Natural killer cell (primary cell): ENCODE data around the gene SPATA20. TPM values are rescaled to one million over a fixed set of nuclear protein-coding genes. Genes with fewer than 3 reads are reported as not detected.

Experiments
- ATAC-seq, 3 donors: fragments of 150-1000 bp in 2 of 3; fragments of 200-7000 bp in 1 of 3; cut with Tn5 transposase; 1 replicate in 1 of 3; 2 replicates in 2 of 3; pipeline ENCODE4 v1.10.0; 2021; ENCODE audit warnings: mild to moderate bottlenecking in 2 of 3, moderate library complexity in 2 of 3
- DNase-seq, 2 donors: peaks; one replicate each; pipeline versions ENCODE4 v3.0.0 to v3.0.0-alpha.2; 2013 to 2021; ENCODE audit warnings: mixed read lengths in 1 of 2
- H3K27ac ChIP-seq: one replicate; pipeline ENCODE4 v1.5.1; 2013; ENCODE audit warnings: mild to moderate bottlenecking, low read length
- H3K27me3 ChIP-seq: one replicate; pipeline ENCODE4 v1.6.1; 2013; ENCODE audit warnings: low read length; ENCODE audit not compliant: control insufficient read depth, insufficient read depth
- H3K36me3 ChIP-seq: one replicate; pipeline ENCODE4 v1.6.1; 2013; ENCODE audit warnings: low read length; ENCODE audit not compliant: control insufficient read depth, insufficient read depth
- H3K4me1 ChIP-seq: one replicate; pipeline ENCODE4 v1.6.1; 2013; ENCODE audit warnings: low read length; ENCODE audit not compliant: control insufficient read depth, insufficient read depth
- H3K4me3 ChIP-seq: one replicate; pipeline ENCODE4 v1.5.1; 2013; ENCODE audit warnings: low read length
- H3K9me3 ChIP-seq: one replicate; pipeline ENCODE4 v1.6.1; 2013; ENCODE audit warnings: low read length; ENCODE audit not compliant: control insufficient read depth, insufficient read depth
- H3K27ac Mint-ChIP-seq, 2 donors: one replicate each; pipeline ENCODE4 v1.8.0; 2022; ENCODE audit warnings: mild to moderate bottlenecking in 2 of 2, mixed read lengths in 2 of 2, moderate library complexity in 1 of 2
- H3K27me3 Mint-ChIP-seq, 2 donors: one replicate each; pipeline ENCODE4 v1.8.0; 2022; ENCODE audit warnings: low read depth in 2 of 2, mixed read lengths in 2 of 2
- H3K36me3 Mint-ChIP-seq: one replicate; pipeline ENCODE4 v1.8.0; 2022; ENCODE audit warnings: mixed read lengths
- H3K4me1 Mint-ChIP-seq, 2 donors: one replicate each; pipeline ENCODE4 v1.8.0; 2022; ENCODE audit warnings: mixed read lengths in 2 of 2
- H3K4me3 Mint-ChIP-seq: one replicate; pipeline ENCODE4 v1.8.0; 2022; ENCODE audit warnings: mild to moderate bottlenecking, moderate library complexity, mixed read lengths
- H3K9me3 Mint-ChIP-seq, 2 donors: one replicate each; pipeline ENCODE4 v1.8.0; 2022; ENCODE audit warnings: mixed read lengths in 2 of 2
- CTCF ChIP-seq: fragments of 200-600 bp; IDR thresholded peaks from one replicate; pipeline ENCODE4 v1.8.0; 2022; ENCODE audit warnings: antibody characterized with exemption
- WGBS: methylation state at CpG from one replicate; pipeline ENCODE4 v1.1.7; 2013; ENCODE audit warnings: missing lambda C conversion rate; ENCODE audit not compliant: insufficient coverage; 5-methylcytosine and 5-hydroxymethylcytosine counted together
- intact Hi-C: fragments of 100-400 bp; cut with micrococcal nuclease; formaldehyde crosslinking; loops from one replicate; pipeline ENCODE4 v1.14.2; 2022
- total RNA-seq, 4 donors: library from RNA; stranded (reverse); fragments of 120-200 nt in 1 of 4; gene quantifications; one replicate each; pipeline versions ENCODE4 v1.2.3 to v1.2.4, GENCODE V29; 2013 to 2022

The SPATA20 gene
- total RNA-seq, 3 donors from 2014 or later (not counting 1 experiment from before 2014, with no cell fraction given) = 30.7 to 45.5 (median 32.5) TPM

GRCh38 chr17:50559674-50560184 is 12.8 kb downstream of the SPATA20 start:
- Mint-ChIP-seq H3K9me3 (no peaks in the 10 kb centered on the region), H3K4me3 (peak overlapping the region; percentile 82), H3K4me1 (peaks cover 19 to 26% of the 10 kb centered on the region in 2 donors), H3K27ac (peak overlapping the region in 1 of 2 donors; percentile 42), H3K27me3 (peaks cover 18 to 46% of the 10 kb centered on the region in 2 donors), H3K36me3 (no peaks in the 10 kb centered on the region)
- H3K4me3 ChIP-seq = peak overlapping the region; percentile 28
- DNase-seq = peak in 1 of 2 donors; percentile 51
- peak in 2 of 3 donors; percentile 16 to 18 for ATAC-seq
- no peaks in the 10 kb centered on the region for H3K36me3 ChIP-seq
- H3K27me3 ChIP-seq = peaks cover 43% of the 10 kb centered on the region
- H3K9me3 ChIP-seq = no peaks in the 10 kb centered on the region
- TF ChIP-seq CTCF = no peak
- intact Hi-C loops = loop anchor here (2.0 kb wide), 1 partner anchor 13 kb away; the partner anchor contains the start of gene SPATA20
- no peak overlapping the region for H3K27ac ChIP-seq
- 6% methylated on average over 24 of the region's 27 CpGs for WGBS
- peaks cover 38% of the 10 kb centered on the region for H3K4me1 ChIP-seq

GRCh38 chr17:50560185-50560824 is 13.3 kb downstream of the SPATA20 start, which contains the start of gene CACNA1G:
Gene CACNA1G (plus strand): TSS chr17:50560715. CDS start chr17:50561460, 745 bp downstream.
- TF ChIP-seq CTCF = no peak
- H3K9me3 ChIP-seq = no peaks in the 10 kb centered on the region
- Mint-ChIP-seq H3K4me3 (peak within 1 kb of the TSS; percentile 82), H3K4me1 (peaks cover 19 to 26% of the 10 kb centered on the region in 2 donors), H3K9me3 (no peaks in the 10 kb centered on the region), H3K27me3 (peaks cover 24 to 51% of the 10 kb centered on the region in 2 donors), H3K36me3 (no peaks in the 10 kb centered on the region), H3K27ac (peak within 1 kb of the TSS in 1 of 2 donors; percentile 29)
- intact Hi-C loops = loop anchor here (2.0 kb wide), 1 partner anchor 14 kb away; the partner anchor contains the start of gene SPATA20
- no peak within 1 kb of the TSS for H3K27ac ChIP-seq
- ATAC-seq (peak; percentile 87 to 93 (median 90)), DNase-seq (peak; percentile 86 to 91)
- H3K4me3 ChIP-seq = peak within 1 kb of the TSS; percentile 28
- H3K36me3 ChIP-seq = no peaks in the 10 kb centered on the region
- H3K4me1 ChIP-seq = peaks cover 38% of the 10 kb centered on the region
- 1% methylated on average over 56 of the region's 56 CpGs for WGBS
- peaks cover 43% of the 10 kb centered on the region for H3K27me3 ChIP-seq

GRCh38 chr17:50560931-50561745 is 14.2 kb downstream of the SPATA20 start:
- DNase-seq (peak in 1 of 2 donors; percentile 63), ATAC-seq (peak; percentile 34 to 45 (median 34))
- H3K9me3 Mint-ChIP-seq = no peaks in the 10 kb centered on the region
- peak overlapping the region in 1 of 2 donors; percentile 29 for H3K27ac Mint-ChIP-seq
- H3K36me3 Mint-ChIP-seq = no peaks in the 10 kb centered on the region
- TF ChIP-seq CTCF = no peak
- H3K4me1 Mint-ChIP-seq = peaks cover 19 to 33% of the 10 kb centered on the region in 2 donors
- H3K9me3 ChIP-seq = no peaks in the 10 kb centered on the region
- under 1% methylated on average over 88 of the region's 88 CpGs for WGBS
- peaks cover 38% of the 10 kb centered on the region for H3K4me1 ChIP-seq
- peaks cover 32 to 58% of the 10 kb centered on the region in 2 donors for H3K27me3 Mint-ChIP-seq
- intact Hi-C loops = loop anchor here (2.0 kb wide), 1 partner anchor 14 kb away; the partner anchor contains the start of gene SPATA20
- no peak overlapping the region for H3K27ac ChIP-seq
- H3K4me3 Mint-ChIP-seq = peak overlapping the region; percentile 82
- H3K4me3 ChIP-seq = no peak overlapping the region
- no peaks in the 10 kb centered on the region for H3K36me3 ChIP-seq
- peaks cover 48% of the 10 kb centered on the region for H3K27me3 ChIP-seq
